HG02678 (cell line): ENCODE results near the gene CFAP92.
"Not testable (repeated sequence)": the region's sequence is repeated elsewhere in the genome, so short reads cannot be mapped to it uniquely, and the experiment has no call there.

Experiments used
- ATAC-seq: cut with Tn5 transposase; IDR thresholded peaks from one replicate; pipeline ENCODE4 v1.9.1; 2021; ENCODE audit warnings: mild to moderate bottlenecking, moderate library complexity; ENCODE audit not compliant: unreplicated experiment

Gene CFAP92

DNA sequence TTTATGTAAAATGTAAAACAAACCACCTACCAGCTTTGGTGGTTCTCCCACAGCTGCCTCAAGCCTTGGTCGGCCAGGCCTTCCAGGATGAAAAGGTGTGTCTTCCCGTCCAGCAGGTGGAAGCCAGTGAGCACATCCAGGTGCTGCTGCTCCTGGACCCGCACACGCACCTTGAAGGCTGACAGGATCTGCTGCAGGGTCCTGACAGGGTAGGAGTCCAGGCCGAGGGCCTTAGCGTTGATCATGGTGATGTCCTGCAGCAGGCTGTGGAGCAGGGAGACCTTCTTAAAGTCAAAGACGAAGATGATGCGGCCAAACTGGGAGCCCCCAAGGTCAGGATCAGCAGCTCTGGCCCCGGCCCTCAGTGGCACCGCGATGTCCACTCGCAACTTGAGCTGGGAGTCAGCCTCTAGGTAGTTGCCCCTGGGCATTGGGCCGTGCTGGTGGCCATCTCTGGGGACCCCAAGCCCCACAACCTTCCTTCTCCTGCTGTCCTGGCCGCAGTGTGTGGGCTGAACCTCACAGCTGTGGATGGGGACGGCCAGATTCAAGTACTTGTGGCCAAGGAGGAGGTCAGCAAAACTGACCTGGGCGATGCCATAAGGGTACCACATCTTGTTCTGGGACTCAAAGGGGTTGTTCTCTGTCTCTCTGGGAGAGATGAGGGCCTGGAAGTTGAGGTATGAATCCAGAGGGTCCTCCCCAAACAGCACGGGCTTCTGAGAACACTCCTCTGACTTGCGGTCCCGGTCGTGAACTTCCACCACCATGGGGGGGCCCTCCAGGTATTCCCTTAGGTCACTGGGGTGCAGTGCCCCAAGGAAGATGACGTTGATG is 48.6 kb downstream of the CFAP92 start:
- ATAC-seq = no peak

- ATAC-seq = no peak
Observed at GRCh38 chr3:128942161-128942952, 51.5 kb downstream of the CFAP92 start.

DNA sequence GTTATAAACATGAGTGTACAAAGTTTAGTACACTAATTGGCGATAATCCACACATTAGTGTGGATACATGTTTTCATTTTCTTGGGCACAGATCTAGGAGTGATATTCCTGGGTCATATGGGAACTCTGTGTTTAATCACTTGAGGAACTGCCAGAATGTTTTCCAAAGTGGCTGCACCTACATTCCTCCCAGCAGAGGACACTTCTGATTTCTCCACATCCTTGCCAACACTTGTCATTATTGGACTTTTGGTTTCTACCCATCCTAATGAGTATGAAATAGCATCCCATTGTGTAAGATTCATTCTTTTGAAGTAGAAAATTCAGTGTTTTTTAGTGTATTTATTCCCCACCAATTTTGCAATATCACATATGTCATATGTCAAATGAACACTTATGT is 53.6 kb downstream of the CFAP92 start:
- no peak for ATAC-seq

- ATAC-seq = no peak
Observed at GRCh38 chr3:128936341-128936740, 57.5 kb downstream of the CFAP92 start.

DNA sequence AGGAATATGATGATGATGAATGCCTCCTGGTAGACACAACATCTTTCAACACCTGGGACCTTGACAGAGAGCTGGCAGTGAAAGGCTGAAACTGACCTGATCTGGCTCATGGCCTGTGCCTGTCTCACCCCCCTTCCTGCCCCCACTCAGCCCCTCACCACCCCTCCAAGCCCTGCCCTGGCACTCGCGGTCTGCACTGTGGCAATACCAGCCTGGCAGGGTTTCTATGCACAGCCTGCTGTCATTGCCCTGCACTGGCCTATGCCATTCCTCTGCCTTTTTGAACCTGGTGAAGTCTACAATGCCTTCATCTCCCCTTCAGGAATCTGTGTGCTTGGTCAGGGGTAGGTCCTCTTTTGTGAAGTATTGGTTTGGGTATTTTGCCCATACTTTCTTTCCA is 58.0 kb downstream of the CFAP92 start:
- no peak for ATAC-seq

- no peak for ATAC-seq
Observed at GRCh38 chr3:128933922-128934253, 60.0 kb downstream of the CFAP92 start.

DNA sequence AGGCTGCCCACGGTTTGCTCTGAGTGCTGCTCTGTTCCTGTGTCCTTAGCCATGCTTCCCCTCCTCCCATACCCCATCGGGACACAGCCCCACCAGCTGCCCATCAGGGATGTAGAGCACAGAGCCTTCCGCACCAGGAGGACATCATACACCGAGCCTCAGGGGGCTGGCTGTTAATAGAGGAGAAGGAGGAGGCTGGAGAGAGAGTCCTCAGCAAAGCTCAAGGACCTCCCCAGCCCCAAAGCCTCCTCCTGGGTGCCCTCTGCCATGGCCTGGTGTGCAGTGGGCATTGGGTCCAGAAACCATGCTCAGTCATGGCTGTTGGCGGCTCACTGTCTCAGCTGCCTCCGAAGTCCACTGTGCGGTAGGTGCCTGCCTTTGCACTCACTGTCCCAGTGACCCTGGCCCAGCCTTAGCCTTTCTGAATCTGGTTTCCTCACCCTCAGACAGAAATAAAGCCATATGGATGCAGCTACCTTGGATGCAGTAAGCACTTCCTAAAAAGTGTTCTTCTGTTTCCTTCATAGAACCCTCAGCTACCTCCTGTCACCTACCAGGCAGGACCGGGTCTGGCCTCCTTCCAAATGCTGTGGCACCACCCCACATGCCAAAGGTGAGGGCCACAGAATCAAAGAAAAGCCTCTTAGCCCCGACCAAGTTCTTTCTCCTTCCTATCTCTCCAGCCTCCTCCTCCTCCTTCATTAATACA is 60.5 kb downstream of the CFAP92 start:
- no peak for ATAC-seq

DNA sequence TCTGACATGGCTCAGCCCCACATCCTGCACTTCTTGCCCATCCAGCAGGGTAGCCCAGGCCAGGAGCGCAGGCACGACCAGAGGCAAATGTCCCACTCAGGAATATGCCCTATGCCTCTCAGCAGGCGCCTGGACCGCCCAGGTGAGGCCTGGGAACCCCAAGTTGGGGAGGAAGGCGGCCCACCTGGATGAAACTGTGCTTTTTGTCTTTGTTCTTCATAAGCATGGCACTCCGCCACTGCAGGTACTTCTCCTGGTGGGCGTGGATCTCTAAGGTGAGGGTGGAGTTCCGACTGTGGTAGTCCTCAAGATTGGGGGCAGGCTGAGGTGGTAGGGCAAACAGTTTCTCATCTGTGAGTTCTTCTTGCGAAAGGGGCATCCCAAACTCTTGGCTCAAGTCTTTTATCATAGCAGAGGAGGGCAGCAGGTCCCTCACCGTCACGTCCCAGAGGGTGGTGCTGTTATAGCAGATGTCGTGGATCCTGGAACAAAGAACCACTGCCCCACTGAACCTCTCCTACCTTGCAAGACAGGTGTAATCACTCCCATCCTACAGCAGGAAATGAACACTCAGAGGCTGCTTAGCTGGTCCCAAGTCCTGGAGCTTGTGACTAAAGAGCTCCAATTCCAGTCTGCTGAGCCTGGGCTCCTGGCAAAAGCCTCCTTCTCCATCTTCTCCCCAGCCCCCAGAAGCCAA is 61.2 kb downstream of the CFAP92 start:
- no peak for ATAC-seq

DNA sequence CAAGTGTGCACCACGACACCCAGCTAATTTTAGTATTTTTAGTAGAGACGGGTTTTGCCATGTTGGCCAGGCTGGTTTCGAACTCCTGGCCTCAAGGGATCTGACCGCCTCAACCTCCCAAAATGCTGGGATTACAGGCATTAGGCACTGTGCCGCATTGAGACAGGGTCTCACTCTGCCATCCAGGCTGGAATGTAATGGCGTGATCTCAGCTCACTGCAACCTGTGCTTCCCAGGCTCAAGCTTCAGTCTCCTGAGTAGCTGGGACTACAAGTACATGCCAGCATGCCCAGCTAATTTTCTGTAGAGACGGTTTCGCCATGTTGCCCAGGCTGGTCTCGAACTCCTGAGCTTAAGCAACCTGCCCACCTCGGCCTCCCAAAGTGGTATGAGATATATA is 62.8 kb downstream of the CFAP92 start:
- ATAC-seq = no peak

GRCh38 chr3:128929364-128929763 is 64.5 kb downstream of the CFAP92 start:
- ATAC-seq = no peak

GRCh38 chr3:128923986-128924385 is 69.9 kb downstream of the CFAP92 start:
- ATAC-seq = not testable (repeated sequence)

- ATAC-seq = no peak
Observed at GRCh38 chr3:128923576-128923975, 70.3 kb downstream of the CFAP92 start.

DNA sequence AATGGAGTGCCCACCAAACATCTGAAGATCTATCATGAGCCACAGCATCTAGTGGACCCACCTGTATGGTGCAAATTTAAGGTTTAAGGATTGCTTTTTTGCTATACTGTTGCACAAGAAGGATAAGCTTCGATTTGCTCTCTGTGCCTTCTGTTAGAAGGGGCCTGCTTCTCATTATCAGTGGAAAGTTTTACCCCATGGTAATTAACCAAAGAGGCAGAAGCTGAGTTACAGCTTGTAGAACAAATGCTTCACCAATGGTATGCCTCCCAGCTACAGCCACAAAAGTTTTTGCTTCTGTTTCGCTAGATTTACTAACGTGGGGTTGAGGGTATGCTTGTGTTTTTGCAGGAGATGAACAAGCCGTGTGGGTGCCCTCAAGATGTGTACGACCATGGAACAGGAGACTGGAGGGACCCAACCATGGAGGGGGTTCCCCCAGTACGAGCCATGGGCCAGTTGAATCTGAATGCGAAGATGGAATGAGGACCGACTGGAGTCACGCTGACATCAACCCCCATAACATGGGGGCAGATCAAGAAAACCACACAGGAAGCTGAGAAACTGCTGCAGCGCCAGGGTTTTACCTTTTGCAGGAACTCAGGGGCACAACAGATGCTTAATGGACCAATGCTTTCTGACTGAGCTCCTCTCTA is 70.9 kb downstream of the CFAP92 start:
- ATAC-seq = no peak

- ATAC-seq = no peak
Observed at GRCh38 chr3:128919988-128920387, 73.9 kb downstream of the CFAP92 start.

GRCh38 chr3:128917291-128917690 is 76.6 kb downstream of the CFAP92 start:
- no peak for ATAC-seq

GRCh38 chr3:128914966-128915645 is 78.8 kb downstream of the CFAP92 start:
- ATAC-seq = no peak

- no peak for ATAC-seq
Observed at GRCh38 chr3:128911911-128912310, 82.0 kb downstream of the CFAP92 start.

DNA sequence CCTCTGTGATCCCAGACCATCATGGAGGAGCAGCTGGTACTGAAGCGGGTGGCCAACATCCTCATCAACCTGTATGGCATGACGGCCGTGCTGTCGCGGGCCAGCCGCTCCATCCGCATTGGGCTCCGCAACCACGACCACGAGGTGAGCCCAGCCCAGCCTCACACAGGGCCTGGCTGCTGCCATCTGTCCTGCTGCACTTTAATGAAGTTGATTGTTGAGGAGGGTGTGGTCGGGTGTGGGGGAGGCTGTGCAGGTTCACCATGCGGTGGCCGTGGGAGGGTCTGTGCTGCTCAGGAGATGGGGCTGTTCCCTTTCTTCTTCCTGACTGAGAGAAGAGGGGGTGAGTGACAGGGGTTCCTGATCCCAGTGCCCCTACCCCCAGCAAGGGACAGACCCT is 83.9 kb downstream of the CFAP92 start:
- no peak for ATAC-seq

GRCh38 chr3:128908951-128909350 is 84.9 kb downstream of the CFAP92 start:
- ATAC-seq = no peak
